Occipital lobe (tissue), 2 donors: Measurements from ENCODE around the gene PLA2G4E. TPM values are rescaled to one million over a fixed set of nuclear protein-coding genes. Genes with fewer than 3 reads are reported as not detected.

Experiments used
- DNase-seq: peaks from one replicate; lab custom pipeline; 2025; lab: John Stamatoyannopoulos, UW
- total RNA-seq: library from RNA; depleted of rRNA; stranded (reverse); fragments of >200 nt; gene quantifications from one replicate; pipeline ENCODE4 v1.2.3, GENCODE V29; 2014

The PLA2G4E gene
- total RNA-seq, 1 donor from 2014 or later, result not detected

DNA sequence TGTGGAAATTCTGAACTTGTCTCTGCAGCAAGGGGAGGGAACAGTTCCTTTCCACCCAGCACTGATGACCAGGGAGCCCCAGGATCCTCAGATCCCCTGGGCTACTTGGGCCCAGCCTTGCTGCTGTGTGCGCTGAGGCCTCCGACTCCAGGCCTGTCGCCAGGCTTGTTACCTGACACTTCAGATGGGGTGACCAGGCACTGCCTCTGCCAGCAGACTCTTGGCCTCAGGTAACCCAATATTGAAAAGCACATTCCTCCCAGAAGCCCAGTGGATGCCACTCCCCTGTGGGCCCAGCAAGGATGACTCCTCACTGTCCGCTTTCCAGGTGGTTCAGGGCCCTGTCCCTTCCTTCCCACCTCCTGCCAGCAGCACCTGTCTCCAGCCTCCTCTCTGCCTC lies 3.5 kb upstream of the PLA2G4E start:
- DNase-seq, result no peak

DNA sequence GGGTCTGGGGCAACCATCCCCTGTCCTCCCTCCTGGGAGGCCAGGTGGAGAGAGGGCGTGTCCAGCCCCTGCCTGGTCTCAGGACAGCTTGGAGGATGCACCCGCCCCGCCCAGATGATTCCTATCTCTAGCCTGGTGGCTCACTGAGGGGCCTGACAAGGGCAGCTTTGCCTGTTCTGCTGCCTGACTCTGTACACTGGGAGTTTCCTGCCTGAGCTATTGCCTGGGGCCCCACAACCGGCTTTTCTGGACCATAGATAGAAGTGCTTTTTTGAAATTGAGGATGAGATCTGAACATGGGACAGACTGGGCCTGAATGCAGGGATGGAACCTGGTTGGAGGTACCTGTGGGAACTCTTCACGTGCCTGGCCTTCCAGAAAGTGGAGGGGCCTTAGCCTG lies 751 bp upstream of the PLA2G4E start:
- DNase-seq, result no peak

DNA sequence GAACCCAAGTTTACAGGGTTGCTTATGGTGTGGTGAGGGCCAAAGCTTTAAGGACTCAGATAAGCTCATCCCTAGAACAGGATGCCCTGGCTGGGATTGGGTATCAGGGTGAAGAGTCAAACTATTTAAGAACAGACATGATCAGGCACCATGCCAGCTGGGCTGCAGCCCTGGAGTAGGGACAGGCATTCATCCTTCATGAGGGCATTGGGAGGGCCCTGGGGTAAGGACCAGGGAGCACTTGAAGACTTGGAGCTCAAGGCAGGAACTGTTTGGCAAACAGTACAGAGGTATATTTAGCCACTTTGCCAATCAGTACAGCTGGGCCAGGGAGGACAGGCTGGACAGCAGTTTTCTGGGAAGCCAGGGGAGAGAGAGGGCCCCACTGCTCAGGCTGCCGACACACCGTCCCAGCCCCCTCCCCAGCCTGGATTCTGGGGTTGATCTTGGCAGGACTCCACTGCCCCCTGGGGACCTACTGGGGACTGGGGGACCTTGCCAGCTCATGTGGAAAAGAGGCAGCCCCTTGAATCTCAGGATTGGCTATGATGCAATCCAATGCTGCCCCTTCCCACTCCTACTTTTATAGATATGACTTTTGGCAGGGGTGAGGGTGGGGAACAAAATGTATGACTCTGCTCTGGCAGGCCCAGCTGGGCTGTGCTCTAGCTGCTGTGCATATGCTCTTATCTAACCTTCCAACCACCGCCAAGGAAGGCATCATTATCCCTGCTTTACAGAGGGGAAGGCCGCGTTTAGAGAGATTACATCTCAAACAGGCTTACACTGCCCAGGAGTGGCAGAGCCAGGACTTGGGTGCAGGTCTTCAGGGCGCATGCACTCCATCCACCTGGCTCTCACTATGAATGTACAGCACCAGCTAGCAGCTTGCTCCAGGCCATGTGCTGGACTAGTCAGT lies 2.3 kb downstream of the PLA2G4E start:
- DNase-seq, result no peak

DNA sequence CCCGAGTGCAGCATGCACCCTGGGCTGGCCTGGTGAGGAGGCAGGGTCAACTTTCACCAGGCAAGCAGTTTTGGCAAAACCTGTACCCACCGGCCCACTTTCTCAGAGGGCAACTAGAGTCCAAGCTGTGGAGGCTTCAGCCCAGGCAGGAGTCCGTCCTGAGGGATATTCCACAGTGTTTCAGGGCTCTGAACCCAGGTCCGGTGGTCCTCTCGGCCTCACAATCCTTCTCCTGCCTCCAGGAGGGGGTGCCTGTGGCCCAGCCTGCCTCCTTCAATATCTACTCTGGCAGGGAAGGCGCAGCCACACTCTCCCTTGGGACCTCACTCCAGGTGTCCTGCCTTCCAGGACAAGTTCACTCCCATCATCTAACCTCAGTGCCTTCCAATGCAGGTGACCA lies 3.9 kb downstream of the PLA2G4E start:
- DNase-seq, result no peak

DNA sequence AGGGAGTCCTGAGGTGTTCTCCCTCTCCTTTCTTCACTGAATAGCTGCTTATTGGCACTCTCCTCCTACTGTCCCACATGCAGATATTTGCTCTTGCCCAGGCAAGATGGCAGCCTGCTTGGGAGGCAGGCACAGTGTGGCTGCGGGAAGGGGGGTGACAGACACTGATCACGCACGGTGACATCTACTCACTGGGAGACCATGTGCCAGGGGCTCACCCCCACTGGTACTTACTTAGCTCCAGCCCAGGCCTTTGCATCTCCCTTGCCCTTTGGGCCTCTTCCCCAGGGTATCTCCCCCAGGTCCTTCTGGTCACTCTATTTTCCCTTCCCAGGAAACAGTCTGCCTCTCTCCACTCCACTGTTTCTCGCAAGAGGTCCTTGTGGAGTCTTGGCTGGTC lies 6.4 kb downstream of the PLA2G4E start:
- DNase-seq, result no peak

DNA sequence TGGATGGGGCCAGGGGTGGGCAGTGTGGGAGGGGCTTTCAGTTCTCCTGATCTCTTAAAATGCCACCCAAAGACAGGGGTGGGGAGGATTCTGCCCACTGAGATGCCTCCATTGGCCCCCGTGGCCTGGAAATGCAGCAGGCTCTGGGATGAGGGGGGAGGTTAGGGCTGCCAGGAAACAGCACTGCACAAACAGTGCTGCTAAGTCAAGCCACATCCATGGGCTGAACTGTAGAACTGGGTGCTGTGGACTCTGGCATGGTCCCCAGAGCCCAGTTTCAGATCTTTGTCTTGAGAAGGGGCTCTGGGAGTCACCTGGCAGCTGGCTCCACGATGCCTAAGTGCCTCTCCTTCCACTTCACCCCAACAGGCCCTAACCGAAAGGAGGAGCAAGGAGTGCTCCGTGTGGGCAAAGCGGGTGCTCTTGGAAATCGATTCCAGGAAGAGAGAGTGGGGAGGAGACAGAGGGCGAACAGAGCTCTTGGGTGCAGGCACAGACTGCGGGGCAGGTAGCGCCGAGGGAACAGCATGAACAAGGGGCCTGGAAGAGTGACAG lies 7.8 kb downstream of the PLA2G4E start:
- no peak for DNase-seq

DNA sequence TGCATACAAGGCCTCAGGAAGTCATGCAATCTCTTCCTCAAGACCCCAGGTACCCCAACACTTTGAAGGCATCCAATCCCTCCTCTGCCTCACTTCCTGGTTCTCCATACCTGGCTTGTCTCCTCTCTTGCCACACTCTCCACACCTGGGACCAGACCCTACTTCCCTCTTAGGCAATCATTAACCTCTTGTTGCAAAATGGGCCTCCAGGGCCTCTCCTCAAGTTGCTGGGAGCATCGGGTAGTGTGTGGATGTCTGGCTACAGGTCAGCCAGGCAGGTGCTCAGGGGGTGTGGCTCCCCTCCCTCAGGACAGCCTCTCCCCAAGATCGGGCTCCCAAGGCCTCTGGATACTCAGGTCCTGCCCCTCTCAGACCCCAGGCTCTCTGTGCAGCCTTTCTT lies 8.6 kb downstream of the PLA2G4E start:
- no peak for DNase-seq

DNA sequence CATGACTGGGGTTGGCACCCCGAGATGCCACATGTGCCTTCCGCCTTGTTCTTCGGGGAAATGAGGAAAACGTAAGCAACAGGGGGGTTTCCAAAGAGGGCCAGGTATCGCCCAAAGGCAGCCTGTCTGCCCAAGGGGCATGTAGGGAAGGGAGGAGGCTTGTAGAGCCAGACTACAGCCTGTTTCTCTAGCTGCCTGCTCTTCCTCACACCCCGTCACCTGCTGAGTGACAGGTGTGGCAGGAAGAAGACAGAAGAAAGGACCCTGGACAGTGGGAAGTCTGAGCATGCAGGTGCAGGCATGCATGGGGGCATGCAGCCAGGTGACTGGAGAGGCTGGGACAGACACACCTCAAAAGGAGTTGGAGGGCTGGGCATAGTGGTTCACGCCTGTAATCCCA lies 9.8 kb downstream of the PLA2G4E start:
- DNase-seq, result no peak

DNA sequence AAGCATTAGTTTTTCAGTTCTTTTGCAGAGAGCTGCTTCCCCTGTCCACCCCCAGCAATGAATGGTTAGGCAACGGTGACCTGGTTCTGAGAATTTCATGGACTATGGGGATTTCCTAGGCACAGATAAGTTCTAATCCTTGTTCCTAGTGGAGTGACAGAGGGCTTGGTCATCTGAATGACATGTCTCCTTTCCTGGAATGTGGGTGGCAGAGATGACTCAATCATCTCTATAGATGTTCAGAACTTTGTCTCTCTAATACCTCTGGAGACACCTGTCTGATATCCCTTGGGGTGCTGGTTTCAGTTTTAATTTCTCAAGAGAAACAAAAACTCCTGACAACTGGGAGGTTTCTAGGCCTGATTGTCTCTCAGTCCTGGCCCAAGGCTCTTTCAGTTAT lies 10.4 kb downstream of the PLA2G4E start:
- DNase-seq, result no peak

DNA sequence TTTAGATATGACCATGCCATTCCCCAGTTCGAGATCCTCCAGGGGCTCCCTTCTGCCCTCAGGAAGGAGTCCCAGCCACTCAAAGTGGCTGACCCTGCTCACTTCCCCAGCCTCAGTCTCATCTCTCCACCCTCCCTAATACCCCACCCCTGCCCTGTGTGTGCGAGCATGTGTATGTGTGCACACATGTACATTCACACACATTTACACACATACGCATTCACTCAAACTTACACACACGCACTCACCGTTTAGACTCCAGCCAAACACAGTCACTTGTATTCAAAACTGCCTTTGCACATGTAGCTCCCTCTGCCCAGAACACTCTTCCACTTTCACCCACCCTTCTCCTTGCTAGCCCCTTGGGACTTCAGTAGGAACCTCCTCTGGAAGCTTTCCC lies 11.4 kb downstream of the PLA2G4E start:
- DNase-seq, result no peak

DNA sequence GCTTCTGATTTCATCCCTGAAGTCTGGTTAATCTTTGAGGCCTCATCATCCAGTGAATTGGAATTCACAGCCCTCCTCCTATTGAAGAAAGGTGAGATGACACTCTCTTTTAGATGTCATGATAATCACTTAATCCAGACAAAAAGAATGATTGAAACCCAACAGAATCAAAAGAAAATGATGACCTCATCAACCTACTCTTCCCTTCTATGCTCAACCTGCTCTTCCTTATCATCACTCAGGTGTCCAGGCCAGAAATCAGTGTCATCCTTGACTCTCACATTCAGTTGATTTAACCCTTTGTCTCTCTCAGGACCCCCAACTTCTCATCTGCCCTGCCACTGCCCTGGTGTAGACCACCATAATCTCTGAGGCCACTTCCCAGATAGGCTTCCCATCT lies 11.8 kb downstream of the PLA2G4E start:
- DNase-seq, result no peak

DNA sequence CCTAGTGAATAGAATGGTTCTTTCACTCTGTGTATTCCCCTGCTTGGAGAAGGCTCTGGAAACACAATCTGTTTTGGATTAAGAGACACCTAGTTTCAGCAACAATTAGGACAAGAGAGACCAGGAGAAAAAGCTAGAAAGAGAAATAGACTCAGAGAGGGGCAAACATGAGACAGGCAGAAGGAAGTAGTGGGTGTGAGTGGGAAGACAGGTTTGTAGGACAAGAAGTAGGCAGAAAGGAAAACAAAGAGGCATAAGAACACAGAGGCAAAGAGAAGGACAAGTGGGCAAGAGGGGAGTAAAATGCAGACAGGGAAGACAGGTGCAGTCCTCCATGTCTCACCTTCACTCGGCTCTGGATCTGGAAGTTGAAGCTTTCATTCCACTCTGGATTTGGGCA lies 13.5 kb downstream of the PLA2G4E start:
- DNase-seq, result no peak

DNA sequence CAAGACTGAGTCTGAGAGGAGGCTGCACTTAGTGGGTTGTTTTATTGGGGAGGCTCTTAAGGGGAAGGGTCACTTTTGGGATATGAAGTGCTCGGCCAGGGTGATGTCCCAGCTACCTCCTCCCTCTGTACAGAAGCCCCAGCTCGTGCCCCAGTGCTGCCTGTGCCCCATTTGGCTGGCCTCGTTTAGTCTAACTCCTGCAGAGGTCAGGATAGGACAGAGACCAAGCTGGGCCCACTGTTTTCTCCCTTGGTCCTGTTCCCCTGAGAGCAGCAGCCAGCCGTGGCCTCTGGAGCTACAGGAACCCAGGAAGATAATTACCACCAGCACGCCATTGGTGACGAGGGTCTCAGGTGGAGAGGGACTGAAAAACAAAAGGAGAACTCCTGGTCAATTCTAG lies 18.5 kb downstream of the PLA2G4E start:
- DNase-seq, result no peak

DNA sequence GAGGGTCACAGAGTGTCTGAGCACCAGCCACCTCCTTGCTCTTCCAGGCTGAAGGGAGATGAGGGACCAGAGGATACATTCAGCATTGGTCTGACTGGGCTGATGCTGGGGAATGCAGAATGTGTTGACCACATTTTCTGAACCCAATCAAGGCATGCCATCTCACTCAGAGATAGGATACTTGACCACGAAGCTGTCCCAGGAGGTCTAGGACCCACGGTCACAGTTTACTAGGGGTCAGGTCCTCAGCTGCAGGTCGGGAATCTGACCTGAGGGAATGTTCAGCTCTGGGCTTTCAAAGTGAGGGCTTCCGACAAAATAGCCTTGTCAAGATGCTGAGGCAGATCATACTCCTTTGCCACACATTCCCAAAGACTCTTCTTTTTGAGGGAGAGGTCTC lies 19.6 kb downstream of the PLA2G4E start:
- no peak for DNase-seq

DNA sequence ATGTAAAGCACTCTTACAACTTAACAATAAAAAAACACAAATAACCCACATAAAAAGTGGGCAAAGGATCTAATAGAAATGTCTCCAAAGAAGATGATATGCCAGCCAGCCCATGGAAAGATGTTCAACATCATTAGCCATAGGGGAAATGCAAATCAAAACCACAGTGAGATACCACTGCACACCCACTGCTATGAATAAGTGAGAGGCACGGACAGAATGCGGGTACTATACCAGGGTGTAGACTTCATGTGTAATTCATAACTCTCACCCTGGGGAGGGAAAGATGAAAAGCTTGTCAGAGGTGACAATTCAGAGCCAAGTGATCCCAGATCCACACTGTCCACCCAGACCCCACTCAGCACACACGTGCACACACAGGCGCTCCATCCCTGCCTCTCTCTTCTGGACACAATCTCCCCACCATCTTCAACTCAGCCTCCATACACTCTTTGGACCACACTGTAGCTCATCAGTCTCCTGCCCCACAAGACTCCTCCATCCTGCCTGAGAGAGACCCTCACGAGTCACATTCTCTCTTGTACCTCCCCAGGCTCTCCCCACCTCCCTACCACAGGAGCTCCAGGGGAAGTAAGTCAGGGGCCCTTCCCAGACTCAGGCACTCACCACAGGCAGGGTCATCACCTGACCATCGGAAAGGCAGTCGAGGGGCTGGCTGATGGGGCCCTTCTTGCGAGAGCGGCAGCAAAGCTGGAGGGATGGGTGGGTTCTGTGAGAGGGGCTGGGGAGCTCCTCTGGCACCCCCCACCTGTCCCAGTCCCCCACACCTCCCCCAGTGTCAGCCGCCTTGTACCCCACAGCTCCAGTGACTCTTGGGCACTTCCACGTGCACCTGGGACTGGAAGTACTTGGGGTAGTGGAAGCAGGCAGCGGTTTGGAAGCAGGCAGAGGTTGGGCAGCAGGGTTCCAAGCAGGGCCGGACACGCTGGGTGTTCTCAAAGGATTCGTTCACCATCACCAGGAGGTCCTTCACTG lies 21.3 kb downstream of the PLA2G4E start:
- DNase-seq, result no peak

DNA sequence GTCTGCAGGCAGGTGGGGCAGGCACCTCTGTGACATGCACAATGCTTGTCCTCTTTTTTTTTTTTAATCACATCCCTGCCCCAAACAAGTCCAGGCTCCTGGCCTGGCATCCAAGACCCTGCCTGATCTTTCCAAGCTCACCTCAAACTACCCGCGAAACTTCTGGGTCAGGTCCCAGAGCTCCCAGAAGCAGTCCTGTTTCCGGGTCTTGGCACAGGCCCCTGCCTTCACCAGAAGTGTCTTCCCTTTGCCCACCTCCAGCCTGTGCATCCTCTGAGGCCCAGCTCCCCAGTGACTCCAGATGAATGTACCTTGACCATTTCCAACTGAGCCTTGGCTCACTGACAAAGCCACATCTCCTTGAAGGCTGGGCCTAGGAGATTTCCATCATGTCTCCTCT lies 23.0 kb downstream of the PLA2G4E start:
- no peak for DNase-seq

DNA sequence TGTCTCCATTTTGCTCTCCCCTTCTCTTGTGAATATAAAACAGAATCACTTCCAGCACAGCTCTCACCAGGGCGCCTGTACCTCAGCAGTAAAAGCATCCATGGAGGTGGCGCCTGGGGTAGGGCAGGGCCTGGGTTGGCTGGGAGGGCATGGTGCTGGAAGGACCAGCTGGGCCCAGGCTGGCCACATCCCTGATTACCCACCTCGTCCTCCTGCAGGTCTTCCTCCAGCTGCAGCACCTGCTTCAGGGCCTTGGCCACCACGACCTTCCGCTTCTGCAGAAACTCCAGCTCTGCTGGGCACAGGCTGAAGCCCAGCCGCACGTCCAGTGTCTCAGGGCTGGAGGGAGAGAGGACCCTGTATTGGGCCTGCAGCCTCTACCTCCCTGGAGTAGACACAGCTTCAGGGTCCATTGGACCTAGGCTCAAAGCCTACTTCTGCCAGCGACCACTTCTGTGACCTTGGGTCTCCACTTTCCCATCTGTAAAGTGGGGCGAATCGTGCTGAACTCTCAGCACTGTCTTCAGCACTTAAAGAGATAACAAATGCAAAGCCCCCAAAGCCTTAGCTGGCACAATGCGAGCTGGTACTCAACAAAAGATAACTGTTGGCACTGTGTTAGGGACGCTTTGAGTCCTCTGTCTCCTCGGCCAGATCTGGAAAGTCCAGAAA lies 23.8 kb downstream of the PLA2G4E start:
- no peak for DNase-seq

DNA sequence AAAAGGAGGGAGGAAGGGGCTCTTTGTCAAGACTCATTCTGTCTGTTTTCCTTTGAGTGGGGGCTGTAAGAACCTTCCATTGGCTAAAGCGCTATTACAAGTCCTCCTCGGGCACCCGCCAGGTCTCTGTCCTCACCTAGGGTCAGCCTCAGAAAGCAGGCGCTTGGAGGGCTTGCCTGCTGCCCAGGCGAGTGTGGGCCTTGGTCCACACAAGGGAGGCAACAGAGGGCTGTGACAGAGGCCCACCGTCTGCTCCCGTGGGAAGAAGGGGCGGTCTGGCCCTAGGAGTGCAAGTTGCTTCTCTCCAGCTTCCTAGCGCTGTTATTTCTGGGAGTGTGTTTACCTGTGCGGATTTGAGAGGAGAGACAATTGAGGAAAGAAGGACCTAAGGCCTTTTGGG lies 24.5 kb downstream of the PLA2G4E start:
- DNase-seq, result no peak

DNA sequence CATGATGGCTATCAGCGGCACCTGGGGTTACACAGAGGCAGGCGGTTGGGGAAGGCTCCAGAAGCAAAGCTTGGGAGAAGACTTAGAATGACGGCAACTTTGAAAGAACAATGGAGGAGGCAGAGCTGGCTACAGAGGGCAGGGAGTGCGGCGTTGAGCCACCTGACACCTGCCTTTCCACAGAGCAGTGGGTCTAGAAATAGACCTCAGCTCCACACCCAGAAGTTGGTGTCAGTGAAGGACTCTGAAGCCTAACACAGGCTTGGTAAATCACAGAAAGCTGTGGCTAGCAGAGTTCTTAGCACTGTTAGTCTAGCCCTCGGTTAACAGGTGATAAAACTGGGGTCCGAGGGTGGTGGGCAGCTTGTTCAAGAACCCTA lies 25.4 kb downstream of the PLA2G4E start:
- DNase-seq, result no peak

DNA sequence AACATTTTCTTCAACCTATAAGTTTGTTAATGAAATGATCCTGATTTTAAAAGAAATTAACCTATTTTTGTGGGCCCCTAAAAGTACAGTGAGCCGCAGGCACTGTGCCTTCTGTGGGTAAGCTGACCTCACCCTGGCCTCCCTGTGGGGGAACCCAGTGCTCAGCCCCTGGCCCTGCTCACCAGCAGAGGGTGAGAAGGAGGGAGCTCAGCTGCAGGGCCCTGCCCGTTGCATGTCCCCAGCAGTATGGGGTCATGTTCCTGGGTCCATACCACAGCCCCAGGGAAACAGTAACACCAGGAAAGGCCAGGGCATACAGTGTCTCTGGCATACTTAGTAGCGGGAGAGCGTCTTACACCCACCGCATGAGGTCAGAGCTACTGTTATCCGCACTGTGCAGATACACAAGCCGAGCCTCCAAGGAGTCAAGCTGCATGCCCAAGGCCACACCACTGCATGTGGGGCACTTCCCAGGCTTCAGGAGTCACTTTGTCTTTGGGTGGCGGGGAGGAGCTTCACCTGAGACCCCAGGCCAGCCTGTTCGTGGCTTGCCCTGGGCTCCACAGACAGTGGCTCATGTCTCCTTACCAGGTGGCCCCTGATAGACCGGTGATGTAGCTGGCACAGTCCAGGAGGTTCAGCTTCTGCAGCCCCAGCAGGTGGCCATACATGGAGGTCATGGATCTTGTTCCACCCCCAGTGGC lies 25.9 kb downstream of the PLA2G4E start:
- no peak for DNase-seq

DNA sequence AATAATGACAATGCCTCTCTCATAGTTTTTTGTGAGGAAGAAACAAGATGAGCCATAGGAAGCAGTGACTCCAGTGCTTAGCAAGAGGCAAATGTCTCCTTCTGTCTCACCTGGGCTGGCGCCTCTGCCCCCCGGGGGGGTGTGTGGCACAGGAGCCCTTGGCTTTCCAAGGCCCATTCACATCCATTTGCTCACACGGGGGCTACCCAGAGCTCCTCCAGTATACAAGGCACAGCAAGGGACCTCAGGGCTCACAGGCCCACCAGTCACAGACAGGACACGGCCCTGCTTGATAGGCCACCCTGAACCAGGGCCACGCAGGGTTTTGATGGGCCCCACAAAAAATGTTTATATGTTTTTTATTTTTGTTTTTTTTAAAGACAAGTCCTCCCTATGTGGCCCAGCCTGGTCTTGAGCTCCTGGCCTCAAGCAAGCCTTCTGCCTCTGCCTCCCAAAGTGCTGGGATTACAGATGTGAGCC lies 26.6 kb downstream of the PLA2G4E start:
- no peak for DNase-seq
